Fibroblast of gingiva (primary cell): Measurements from ENCODE around the gene APOA4.
"Not testable (repeated sequence)": the region's sequence is repeated elsewhere in the genome, so short reads cannot be mapped to it uniquely, and the experiment has no call there.

Experiments
- DNase-seq: peaks from one replicate; pipeline ENCODE4 v3.0.0-alpha.2; 2011; ENCODE audit warnings: low read depth

Gene APOA4

GRCh38 chr11:116847612-116848011, 24.5 kb upstream of the APOA4 start:
- no peak for DNase-seq

GRCh38 chr11:116844722-116845121, 21.6 kb upstream of the APOA4 start:
- DNase-seq, result no peak

GRCh38 chr11:116843661-116844060, 20.6 kb upstream of the APOA4 start:
- DNase-seq, result no peak

- no peak for DNase-seq
Observed at GRCh38 chr11:116842909-116843308, 19.8 kb upstream of the APOA4 start.

DNA sequence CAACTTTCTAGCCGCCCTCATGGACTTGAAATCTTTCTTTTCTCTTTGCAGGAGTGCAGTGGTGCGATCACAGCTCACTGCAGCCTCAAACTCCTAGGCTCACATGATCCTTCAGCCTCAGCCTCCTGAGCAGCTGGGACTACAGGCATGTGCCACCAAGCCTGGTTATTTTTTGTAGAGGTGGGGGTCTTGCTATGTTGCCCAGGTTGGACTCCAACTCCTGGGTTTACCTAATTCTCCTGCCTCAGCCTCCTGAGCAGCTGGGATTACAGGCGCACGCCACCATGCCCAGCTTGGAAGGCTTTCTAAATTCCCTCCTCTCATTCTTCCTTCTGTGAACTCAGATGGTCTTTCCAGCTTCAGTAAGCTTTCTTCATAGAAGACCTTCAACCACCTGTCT, 19.0 kb upstream of the APOA4 start:
- no peak for DNase-seq

- no peak for DNase-seq
Observed at GRCh38 chr11:116840746-116841296, 17.7 kb upstream of the APOA4 start.

GRCh38 chr11:116840224-116840745, 17.2 kb upstream of the APOA4 start:
- peak; percentile 23 for DNase-seq

DNA sequence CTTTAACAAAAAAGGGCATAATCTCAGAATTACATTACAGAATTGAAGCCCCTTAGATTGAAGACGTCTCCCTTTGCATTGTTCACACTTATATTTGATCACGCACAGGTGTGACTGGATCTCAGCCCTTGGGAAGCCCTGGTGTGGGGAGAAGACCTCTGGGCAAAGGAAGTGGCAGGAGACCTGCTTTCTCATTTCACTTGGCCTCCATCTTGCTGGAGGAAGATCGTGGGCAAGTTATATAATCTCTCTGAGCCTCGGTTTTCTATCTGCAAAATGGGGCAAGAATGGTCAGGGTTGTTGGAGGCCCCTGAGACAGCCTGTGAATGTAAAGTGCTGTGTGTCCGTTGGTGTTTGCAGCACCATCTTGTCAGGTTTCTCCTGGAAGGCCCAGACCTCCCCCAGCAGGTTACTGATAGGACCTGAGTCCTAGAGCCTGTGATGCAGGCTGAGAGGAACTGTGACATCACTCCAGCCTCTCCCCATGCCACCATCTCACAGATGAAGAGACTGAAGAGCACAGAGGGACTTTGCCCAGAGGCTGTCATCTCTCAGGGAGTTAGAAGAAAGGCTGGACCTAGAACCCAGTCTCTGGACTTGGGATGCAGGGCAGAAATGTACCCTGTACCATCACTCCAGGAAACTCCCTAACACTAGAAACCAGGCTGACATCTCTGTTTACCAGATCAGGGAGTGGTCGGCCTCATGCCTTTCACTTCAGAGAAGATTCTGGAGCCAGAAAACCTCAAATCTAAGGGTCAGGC, 15.4 kb upstream of the APOA4 start:
- no peak for DNase-seq

GRCh38 chr11:116837231-116838091, 14.4 kb upstream of the APOA4 start, which contains the start of gene APOA1:
APOA1 (minus strand) TSS chr11:116837622; CDS start chr11:116837387, 235 bp downstream.
- DNase-seq, result no peak

DNA sequence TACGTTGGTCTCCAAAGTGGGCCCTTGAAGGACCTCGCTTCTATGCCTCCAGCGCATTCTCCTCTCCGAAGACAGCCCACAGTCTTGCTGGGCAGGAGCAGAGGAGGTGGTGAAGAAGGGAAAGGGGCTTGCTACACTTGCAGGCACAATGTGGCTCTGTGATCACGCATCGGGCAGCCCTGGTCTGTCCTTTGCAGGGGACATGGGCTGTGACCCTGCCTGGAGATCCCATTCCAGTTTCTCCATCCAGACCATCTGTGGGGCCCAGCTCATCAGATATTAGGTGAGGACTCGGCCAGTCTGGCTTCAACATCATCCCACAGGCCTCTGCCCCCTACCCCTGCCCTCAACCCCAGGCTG, 13.5 kb upstream of the APOA4 start:
- DNase-seq, result no peak

- peak; percentile 97 for DNase-seq
Observed at GRCh38 chr11:116835791-116836631, 12.9 kb upstream of the APOA4 start.

DNA sequence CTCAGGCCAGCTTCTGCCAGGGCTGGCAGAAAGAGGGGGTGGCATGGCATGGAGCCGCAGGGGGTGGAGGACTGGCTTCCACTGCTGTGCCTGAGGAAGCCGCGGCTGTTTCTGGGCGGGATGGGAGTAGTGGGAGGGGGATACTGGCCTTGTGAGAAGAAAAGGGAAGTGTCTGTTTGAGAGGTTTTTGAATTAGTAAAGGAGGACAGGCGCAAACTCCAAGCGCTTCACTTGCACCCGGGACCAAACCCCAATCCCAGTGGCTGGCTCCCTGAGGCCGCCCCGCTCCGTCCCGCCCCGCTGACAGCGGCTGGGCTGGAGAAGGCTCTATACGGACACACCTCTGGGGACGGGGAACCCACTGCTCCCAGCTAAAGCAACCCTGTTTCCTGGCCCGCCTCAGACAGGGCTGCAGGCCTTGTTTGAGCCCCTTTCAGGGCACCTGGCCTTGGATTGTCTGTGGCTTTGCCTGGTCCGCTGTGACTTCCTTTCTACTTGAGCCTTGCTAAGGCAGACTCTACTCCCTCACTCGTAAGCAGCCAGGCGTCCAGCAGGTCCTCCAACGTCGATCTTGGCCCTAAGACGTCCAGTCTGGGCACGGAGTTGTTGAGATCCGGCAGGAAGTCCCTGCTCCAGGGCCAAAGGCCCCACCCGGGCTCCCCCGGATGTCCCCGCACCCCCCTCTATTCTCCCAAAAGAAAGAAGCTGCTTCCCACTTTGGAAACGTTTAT, 12.1 kb upstream of the APOA4 start:
- DNase-seq, result no peak

- not testable (repeated sequence) for DNase-seq
Observed at GRCh38 chr11:116834535-116835041, 11.5 kb upstream of the APOA4 start.

DNA sequence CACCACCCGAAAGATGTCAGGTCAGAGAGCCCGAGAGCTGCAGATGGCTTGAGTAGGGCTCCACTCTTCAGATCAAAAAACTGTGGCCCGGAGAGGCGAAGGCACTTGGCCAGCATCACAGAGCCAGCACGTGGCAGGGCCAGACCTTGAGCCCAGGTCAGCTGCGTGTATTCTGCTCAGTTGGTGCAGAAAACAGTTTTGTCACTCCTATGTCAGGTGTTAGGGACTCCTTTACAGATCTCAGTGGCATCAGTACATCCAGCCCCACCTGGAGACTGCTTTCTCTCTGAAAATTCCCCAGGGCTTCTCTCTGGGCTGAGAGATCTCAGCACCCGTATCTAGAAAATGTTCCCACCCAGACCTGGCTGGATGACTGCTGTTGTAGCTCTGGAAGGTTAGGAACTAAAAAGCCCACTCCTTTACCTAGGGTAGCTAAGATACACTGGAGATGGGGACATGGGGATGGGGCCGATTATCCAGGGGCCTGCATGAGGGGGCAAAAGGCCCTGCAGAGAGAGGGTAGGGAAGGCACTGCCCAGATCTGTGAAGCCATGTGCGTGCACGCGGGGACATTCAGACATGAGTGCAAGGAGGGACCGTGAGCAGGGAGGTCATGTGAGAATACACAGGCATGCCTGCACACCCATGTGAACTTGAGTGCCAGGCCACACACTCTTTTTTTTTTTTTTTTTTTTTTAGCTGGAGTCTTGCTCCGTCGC, 10.9 kb upstream of the APOA4 start:
- no peak for DNase-seq

DNA sequence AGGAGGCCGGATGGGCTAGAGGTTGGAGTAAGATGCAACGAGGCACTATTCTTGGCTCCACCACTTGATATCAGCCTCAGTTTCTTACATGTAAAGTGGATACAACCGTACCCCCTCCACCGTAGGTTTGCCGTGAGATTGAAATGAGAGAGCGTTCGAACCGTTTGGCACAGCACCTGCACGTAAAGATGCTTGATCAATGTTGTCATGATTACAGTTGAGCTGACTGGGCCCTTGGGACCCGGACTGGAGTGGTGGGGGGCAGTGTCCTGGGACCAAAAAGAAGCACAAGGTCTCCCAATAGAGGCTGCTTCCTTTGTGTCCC, 10.3 kb upstream of the APOA4 start:
- DNase-seq, result no peak

DNA sequence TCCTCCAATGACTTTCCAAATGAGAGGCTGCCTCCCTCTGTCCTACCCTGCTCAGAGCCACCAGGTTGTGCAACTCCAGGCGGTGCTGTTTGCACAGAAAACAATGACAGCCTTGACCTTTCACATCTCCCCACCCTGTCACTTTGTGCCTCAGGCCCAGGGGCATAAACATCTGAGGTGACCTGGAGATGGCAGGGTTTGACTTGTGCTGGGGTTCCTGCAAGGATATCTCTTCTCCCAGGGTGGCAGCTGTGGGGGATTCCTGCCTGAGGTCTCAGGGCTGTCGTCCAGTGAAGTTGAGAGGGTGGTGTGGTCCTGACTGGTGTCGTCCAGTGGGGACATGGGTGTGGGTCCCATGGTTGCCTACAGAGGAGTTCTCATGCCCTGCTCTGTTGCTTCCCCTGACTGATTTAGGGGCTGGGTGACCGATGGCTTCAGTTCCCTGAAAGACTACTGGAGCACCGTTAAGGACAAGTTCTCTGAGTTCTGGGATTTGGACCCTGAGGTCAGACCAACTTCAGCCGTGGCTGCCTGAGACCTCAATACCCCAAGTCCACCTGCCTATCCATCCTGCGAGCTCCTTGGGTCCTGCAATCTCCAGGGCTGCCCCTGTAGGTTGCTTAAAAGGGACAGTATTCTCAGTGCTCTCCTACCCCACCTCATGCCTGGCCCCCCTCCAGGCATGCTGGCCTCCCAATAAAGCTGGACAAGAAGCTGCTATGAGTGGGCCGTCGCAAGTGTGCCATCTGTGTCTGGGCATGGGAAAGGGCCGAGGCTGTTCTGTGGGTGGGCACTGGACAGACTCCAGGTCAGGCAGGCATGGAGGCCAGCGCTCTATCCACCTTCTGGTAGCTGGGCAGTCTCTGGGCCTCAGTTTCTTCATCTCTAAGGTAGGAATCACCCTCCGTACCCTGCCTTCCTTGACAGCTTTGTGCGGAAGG, 9.5 kb upstream of the APOA4 start:
- DNase-seq, result no peak

- DNase-seq, result no peak
Observed at GRCh38 chr11:116831790-116832349, 8.8 kb upstream of the APOA4 start.

GRCh38 chr11:116830184-116830912, 7.2 kb upstream of the APOA4 start:
- no peak for DNase-seq
